ENCODE measurements around the gene NMU.
"Not testable (repeated sequence)": the region's sequence is repeated elsewhere in the genome, so short reads cannot be mapped to it uniquely, and the experiment has no call there.

The NMU gene

DNA sequence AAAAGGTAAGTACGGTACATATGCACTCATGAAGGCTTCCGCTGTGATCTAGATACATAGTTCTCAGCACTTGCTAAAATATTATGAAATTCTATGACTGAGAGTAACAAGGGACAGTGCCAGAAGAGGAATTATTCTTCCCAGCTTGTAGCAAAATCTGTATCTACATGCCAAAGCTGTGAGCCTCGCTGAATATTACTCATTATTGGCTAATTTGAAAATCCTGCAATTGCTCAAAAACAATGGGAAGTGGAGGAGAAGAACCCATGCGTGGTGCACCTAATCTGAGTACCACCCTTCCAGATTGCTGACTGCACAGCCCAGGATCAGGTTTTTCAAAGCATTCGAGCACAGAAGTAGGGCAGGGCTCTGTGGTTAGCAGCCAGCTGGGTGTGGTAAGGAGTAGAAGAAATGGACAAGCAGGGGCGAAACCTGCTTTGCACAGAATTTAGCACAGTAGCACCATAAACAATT is 26.7 kb downstream of the NMU start:
- no peak overlapping the region for H3K4me3 Mint-ChIP-seq
- peaks cover 3% of the 10 kb centered on the region for H3K27me3 Mint-ChIP-seq
- H3K36me3 Mint-ChIP-seq (ENCODE audit: low read depth) = no peaks in the 10 kb centered on the region
- no peak overlapping the region for H3K27ac Mint-ChIP-seq
- H3K9me3 Mint-ChIP-seq = no peaks in the 10 kb centered on the region
- no peaks in the 10 kb centered on the region for H3K4me1 Mint-ChIP-seq (ENCODE audit: low read depth)

DNA sequence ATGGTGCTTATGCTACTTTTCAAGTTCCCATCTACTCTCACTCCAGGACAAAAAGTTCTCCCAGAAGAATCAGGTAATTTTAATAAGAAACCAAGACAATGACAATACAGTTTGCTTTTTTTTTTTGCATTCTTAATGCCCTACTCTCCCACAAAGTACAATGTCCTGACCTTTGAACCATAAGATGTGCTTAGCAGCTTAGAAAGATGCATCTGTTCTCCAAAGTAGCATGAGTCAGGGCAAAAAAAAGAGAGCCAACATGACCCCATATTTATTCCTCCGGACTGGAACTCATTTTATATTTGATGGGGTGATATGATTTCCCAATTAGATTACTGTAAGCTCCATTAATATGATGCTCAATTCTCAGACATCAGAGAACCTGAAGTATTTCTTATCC is 27.5 kb downstream of the NMU start:
- H3K9me3 Mint-ChIP-seq = no peaks in the 10 kb centered on the region
- no peak overlapping the region for H3K27ac Mint-ChIP-seq
- no peak overlapping the region for H3K4me3 Mint-ChIP-seq
- H3K4me1 Mint-ChIP-seq (ENCODE audit: low read depth) = no peaks in the 10 kb centered on the region
- no peaks in the 10 kb centered on the region for H3K36me3 Mint-ChIP-seq (ENCODE audit: low read depth)
- H3K27me3 Mint-ChIP-seq = peaks cover 3% of the 10 kb centered on the region

DNA sequence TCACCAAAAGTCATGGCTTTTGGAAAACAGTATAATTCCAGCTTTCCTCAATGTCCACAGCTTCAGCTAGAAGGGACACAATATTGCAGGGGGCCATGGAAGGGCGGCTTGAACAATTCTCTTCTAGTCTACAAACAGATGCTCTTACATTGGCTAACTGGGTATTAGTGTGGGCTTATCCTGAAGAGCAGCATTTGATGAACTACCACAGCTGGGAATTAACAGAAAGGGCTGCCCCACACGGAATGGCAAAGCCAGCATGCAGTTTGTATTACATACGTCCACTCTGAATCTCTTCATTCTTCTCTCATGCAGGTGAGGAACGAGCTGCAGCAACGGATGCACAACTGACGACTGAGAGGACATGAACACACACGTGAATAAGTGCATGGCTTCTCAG is 31.1 kb downstream of the NMU start:
- no peaks in the 10 kb centered on the region for H3K9me3 Mint-ChIP-seq
- no peaks in the 10 kb centered on the region for H3K4me1 Mint-ChIP-seq (ENCODE audit: low read depth)
- H3K36me3 Mint-ChIP-seq (ENCODE audit: low read depth) = no peaks in the 10 kb centered on the region
- H3K27me3 Mint-ChIP-seq = peaks cover 3% of the 10 kb centered on the region
- H3K27ac Mint-ChIP-seq = no peak overlapping the region
- no peak overlapping the region for H3K4me3 Mint-ChIP-seq

DNA sequence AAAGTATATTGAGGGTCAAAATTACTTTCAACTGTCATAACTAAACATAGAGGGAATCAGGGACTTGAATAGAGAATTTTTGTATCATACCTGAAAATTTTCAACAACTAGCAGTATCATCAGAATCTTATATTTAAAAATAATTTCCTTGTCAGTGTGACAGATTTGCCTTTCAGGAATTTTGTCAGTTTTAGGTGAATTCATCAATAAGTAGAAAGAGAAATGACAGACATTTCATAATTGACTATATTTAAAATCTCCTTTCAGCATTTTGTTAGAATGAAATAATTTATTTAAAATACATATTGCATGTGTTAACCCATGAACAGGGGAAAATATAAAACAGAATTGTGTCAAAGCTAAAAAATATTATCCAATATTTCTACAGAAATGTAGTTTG is 35.5 kb downstream of the NMU start:
- Mint-ChIP-seq H3K27ac (no peak overlapping the region), H3K4me3 (no peak overlapping the region), H3K4me1 (ENCODE audit: low read depth) (no peaks in the 10 kb centered on the region), H3K9me3 (no peaks in the 10 kb centered on the region), H3K27me3 (no peaks in the 10 kb centered on the region), H3K36me3 (ENCODE audit: low read depth) (no peaks in the 10 kb centered on the region)

DNA sequence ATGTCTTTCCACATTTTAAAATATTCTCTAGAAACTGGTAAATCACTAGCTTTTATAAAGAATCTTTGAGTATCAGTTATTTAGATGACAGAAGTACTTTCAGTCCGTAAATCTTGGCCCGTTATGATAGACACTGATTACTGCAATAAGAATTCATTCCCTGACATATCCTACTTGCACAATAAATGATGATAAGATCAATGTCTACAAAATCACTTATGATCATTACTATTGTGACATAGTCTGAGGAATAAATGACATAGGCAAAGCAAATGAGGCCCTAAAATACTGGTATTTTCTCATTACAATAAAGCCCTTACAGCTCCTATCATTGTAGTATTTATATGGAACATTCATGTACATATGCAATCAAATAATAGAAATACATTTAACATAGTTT is 37.5 kb downstream of the NMU start:
- no peaks in the 10 kb centered on the region for H3K4me1 Mint-ChIP-seq (ENCODE audit: low read depth)
- no peak overlapping the region for H3K27ac Mint-ChIP-seq
- H3K27me3 Mint-ChIP-seq = no peaks in the 10 kb centered on the region
- H3K4me3 Mint-ChIP-seq = no peak overlapping the region
- no peaks in the 10 kb centered on the region for H3K36me3 Mint-ChIP-seq (ENCODE audit: low read depth)
- H3K9me3 Mint-ChIP-seq = no peaks in the 10 kb centered on the region

DNA sequence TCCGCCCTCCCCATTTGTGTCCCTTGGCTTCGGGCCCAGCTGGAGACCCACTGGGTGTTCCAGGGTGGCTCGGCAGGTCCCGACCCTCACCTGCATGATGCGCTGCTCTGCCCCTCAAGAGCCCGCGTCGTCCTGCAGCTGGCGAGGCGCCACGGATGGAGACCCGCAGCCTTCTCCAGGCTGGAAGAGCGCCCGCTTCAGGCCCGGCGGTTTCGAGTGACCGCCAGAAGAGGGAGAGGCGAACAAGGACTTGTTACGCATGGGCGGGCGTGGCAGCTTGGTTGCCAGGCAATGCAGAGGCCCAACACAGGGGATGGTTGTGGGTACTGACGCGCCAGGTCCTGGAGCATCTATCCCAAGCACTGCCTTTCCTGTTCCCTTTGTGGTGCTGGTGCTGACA is 44.1 kb downstream of the NMU start, which contains the start of gene PDCL2:
Gene PDCL2 (minus strand): TSS at position 232 of the 400 bp plus-strand sequence. CDS start 136 bp downstream, at position 96.
- H3K27ac Mint-ChIP-seq = no peak within 1 kb of the TSS
- H3K27me3 Mint-ChIP-seq = peaks cover 13% of the 10 kb centered on the region
- H3K4me3 Mint-ChIP-seq = no peak within 1 kb of the TSS
- no peaks in the 10 kb centered on the region for H3K36me3 Mint-ChIP-seq (ENCODE audit: low read depth)
- peaks cover 6% of the 10 kb centered on the region for H3K9me3 Mint-ChIP-seq
- H3K4me1 Mint-ChIP-seq (ENCODE audit: low read depth) = no peaks in the 10 kb centered on the region

DNA sequence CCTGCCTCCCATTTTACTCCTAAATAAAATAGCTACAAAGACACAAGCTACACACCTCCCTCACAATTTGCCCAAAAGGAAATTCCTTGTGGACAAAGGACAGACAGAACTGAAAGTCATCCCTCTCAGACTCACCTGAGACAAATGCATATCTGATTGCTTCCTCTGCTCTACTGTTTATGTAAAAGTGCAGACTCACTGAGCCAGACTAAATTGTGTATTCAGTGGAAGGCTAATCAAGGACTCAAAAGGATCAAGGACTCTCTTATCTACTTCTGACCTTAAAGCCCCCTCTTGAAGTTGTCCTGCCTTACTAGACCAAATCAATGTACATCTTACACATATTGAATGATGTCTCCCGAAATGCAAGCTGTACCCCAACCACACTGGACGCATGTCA is 47.9 kb downstream of the NMU start:
- Mint-ChIP-seq H3K27me3 (peaks cover 17% of the 10 kb centered on the region), H3K4me3 (no peak overlapping the region), H3K9me3 (peaks cover 6% of the 10 kb centered on the region), H3K36me3 (ENCODE audit: low read depth) (no peaks in the 10 kb centered on the region), H3K27ac (no peak overlapping the region), H3K4me1 (ENCODE audit: low read depth) (no peaks in the 10 kb centered on the region)

DNA sequence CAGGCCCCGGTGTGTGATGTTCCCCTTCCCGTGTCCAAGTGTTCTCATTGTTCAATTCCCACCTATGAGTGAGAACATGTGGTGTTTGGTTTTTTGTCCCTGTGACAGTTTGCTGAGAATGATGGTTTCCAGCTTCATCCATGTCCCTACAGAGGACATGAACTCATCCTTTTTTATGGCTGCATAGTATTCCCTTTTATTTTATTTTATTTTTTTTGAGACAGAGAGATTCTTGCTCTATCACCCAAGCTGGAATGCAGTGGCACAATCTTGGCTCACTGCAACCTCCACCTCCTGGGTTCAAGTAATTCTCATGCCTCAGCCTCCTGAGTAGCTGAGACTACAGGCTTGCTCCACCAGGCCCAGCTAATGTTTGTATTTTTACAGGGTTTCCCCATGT is 53.3 kb downstream of the NMU start:
- H3K4me3 Mint-ChIP-seq; H3K27ac Mint-ChIP-seq; H3K36me3 Mint-ChIP-seq (ENCODE audit: low read depth); H3K4me1 Mint-ChIP-seq (ENCODE audit: low read depth); H3K9me3 Mint-ChIP-seq; H3K27me3 Mint-ChIP-seq: not testable (repeated sequence)

DNA sequence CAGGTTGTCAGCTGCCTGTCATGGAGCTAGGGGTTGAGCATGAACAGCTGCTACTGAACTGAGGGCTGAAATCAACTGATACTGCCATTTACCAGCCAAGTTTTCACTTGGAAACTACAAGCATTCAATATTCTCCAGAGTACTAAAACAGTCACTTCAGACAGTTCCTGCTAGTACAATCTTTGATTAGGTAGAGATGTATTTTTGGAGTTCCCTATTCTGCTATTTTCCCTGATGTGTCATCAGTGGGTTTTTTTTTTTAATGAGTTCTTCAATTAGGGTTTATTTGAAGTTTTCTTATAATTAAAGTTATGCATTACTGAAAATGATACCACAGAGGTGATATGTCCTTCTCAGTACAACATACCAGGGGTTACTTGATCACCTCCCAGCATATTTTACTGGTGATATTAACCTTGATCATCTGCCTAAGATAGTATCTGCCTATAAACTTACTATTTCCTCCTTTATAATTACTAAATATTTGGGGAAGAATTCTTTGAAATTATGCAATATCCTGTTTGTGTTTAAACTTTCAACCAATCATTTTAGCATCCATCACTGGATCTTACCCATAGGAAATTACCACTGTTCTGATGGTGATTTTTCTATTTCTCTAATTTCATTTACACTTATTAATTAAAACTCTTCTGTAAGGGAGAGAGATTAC is 57.6 kb downstream of the NMU start:
- H3K4me3 Mint-ChIP-seq = no peak overlapping the region
- H3K27ac Mint-ChIP-seq = no peak overlapping the region
- H3K36me3 Mint-ChIP-seq (ENCODE audit: low read depth) = peaks cover 16% of the 10 kb centered on the region
- H3K27me3 Mint-ChIP-seq = peaks cover 4% of the 10 kb centered on the region
- peaks cover 14% of the 10 kb centered on the region for H3K4me1 Mint-ChIP-seq (ENCODE audit: low read depth)
- H3K9me3 Mint-ChIP-seq = peaks cover 15% of the 10 kb centered on the region

DNA sequence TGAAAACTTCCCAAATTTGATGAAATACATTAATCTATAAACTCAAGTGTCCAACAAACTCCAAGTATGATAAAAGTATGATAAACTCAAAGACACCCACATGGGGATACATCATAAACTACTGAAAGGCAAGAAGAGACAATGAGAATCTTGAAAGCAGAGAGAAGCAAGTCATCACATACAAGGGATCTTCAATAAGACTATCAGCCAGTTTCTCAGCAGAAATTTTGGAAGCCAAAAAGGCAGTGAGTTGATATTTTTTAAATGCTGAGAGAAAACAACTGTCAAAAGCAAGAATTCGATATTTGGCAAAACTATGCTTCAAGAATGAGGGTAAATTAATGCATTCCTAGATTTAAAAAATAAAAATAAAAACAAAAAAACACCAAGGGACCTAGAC is 60.6 kb downstream of the NMU start:
- H3K9me3 Mint-ChIP-seq = peaks cover 15% of the 10 kb centered on the region
- no peak overlapping the region for H3K4me3 Mint-ChIP-seq
- peaks cover 16% of the 10 kb centered on the region for H3K36me3 Mint-ChIP-seq (ENCODE audit: low read depth)
- H3K27me3 Mint-ChIP-seq = peaks cover 10% of the 10 kb centered on the region
- H3K27ac Mint-ChIP-seq = no peak overlapping the region
- H3K4me1 Mint-ChIP-seq (ENCODE audit: low read depth) = peaks cover 19% of the 10 kb centered on the region

DNA sequence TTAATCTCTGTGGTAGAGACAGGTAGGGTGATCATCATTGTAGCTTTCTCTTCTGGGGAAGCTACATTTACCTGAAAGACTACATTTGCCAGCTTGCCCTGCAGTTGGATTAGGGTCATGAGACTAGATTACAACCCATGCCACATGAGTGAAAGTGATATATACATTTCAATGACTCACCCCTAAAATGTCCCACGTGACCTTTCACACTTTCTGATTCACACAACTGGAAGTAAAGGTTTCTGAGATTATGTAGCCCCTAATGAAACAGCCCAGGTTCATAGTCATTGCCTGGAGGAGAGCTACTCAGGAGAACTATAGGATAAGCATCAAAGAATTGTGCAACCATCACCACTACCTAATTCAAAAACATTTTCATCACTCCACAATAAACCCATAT is 61.8 kb downstream of the NMU start:
- peaks cover 19% of the 10 kb centered on the region for H3K4me1 Mint-ChIP-seq (ENCODE audit: low read depth)
- H3K27me3 Mint-ChIP-seq = peaks cover 11% of the 10 kb centered on the region
- peak overlapping the region; percentile 30 for H3K27ac Mint-ChIP-seq
- H3K36me3 Mint-ChIP-seq (ENCODE audit: low read depth) = peaks cover 16% of the 10 kb centered on the region
- peaks cover 15% of the 10 kb centered on the region for H3K9me3 Mint-ChIP-seq
- H3K4me3 Mint-ChIP-seq = no peak overlapping the region

DNA sequence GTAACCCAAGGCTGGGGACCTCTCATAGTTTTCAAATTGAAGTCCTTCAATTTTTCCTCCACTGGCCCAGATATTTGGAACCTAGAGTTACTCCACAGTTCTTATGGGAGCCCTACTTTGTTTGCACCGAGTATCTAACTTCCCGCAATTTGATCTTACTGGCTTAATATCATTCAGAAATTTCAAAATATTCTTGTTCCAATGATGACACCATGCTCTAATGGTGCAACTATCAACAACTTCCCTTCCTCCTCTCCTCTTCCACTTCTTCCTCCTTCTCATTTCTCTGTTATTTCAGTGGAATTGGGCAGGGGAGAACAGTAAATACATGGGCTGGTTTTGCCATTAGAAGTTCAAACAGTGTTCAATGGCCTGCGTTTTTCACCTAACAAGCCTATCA is 64.3 kb downstream of the NMU start:
- no peak overlapping the region for H3K27ac Mint-ChIP-seq
- peaks cover 19% of the 10 kb centered on the region for H3K4me1 Mint-ChIP-seq (ENCODE audit: low read depth)
- H3K4me3 Mint-ChIP-seq = no peak overlapping the region
- peaks cover 15% of the 10 kb centered on the region for H3K9me3 Mint-ChIP-seq
- peaks cover 16% of the 10 kb centered on the region for H3K36me3 Mint-ChIP-seq (ENCODE audit: low read depth)
- H3K27me3 Mint-ChIP-seq = peaks cover 17% of the 10 kb centered on the region

DNA sequence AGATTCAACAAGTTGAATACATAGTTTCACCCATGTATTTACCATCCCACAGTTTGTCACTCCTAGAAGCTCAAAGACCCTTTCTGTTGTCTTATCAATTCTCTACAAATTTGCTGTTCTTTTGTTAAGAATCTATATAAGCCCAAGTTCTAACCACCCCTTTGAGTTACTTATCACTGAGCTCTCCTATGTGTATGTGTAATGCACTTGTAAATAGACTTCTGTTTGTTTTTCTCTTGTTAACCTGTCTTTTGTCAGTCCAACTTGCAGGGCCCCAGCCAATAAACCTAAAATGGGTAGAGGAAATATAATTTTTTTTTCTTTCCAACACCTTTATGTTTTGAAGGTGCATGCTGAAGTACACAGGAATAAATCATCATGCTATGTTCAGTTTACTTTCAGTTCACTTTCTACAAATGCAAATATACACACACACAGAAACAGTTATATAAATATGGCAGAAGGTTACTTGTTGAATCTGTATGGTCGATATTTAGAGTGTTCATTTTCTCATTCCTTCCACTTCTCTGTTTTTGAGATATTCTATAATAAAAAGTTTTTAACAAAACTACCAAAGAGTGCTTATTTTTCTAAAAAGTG is 67.1 kb downstream of the NMU start:
- no peaks in the 10 kb centered on the region for H3K9me3 Mint-ChIP-seq
- no peaks in the 10 kb centered on the region for H3K36me3 Mint-ChIP-seq (ENCODE audit: low read depth)
- no peak overlapping the region for H3K27ac Mint-ChIP-seq
- H3K4me3 Mint-ChIP-seq = no peak overlapping the region
- H3K27me3 Mint-ChIP-seq = peaks cover 17% of the 10 kb centered on the region
- peaks cover 6% of the 10 kb centered on the region for H3K4me1 Mint-ChIP-seq (ENCODE audit: low read depth)

DNA sequence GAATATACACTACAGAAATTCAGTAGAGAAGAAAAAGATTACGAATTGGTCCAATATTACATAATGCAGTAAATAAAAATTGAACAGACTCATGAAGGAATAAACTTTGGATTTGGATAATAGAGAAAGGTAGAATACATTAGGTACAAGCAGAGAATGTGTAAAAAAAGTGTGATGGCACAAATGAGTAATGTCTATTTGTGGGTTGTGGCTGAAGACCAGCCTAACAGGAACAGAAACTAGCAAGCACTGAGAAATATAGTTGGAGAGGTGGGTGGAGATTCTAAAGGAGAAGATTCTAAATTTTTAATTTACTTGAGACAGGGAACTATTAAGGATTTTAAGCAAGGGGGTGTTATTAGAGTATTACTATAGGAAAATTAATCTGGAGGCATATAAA is 74.2 kb downstream of the NMU start:
- Mint-ChIP-seq H3K4me1 (ENCODE audit: low read depth) (peaks cover 18% of the 10 kb centered on the region), H3K4me3 (no peak overlapping the region), H3K9me3 (no peaks in the 10 kb centered on the region), H3K27ac (peak overlapping the region; percentile 14), H3K27me3 (peaks cover 25% of the 10 kb centered on the region), H3K36me3 (ENCODE audit: low read depth) (peaks cover 4% of the 10 kb centered on the region)

DNA sequence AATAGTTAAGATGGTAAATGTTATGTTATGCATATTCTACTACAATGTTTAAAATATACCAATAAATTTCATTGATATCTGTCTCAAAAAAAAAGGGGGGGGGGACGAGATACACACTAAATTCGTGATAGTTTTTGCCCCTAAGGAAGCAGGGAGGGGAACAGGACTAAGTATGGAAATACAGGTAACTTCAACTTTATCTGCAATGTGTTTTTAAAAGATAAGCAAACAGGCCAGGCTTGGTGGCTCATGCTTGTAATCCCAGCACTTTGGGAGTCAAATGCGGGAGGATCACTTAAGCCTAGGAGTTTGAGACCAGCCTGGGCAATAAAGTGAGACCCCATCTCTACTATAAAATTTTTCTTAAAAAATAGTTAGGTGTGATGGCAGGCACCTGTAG is 76.0 kb downstream of the NMU start:
- Mint-ChIP-seq H3K36me3 (ENCODE audit: low read depth) (peaks cover 4% of the 10 kb centered on the region), H3K4me3 (no peak overlapping the region), H3K9me3 (no peaks in the 10 kb centered on the region), H3K27ac (no peak overlapping the region), H3K4me1 (ENCODE audit: low read depth) (peaks cover 18% of the 10 kb centered on the region), H3K27me3 (peaks cover 27% of the 10 kb centered on the region)

Measured in stimulated activated naive CD8-positive, alpha-beta T cell treated with anti-CD3 and anti-CD28 coated beads, Interleukin-15, Interleukin-2, amounts not matched to agents 100 ng/mL and 50 ng/mL, for 24 hours (primary cell).